ENCODE results near the gene LRP4.

Gene LRP4

DNA sequence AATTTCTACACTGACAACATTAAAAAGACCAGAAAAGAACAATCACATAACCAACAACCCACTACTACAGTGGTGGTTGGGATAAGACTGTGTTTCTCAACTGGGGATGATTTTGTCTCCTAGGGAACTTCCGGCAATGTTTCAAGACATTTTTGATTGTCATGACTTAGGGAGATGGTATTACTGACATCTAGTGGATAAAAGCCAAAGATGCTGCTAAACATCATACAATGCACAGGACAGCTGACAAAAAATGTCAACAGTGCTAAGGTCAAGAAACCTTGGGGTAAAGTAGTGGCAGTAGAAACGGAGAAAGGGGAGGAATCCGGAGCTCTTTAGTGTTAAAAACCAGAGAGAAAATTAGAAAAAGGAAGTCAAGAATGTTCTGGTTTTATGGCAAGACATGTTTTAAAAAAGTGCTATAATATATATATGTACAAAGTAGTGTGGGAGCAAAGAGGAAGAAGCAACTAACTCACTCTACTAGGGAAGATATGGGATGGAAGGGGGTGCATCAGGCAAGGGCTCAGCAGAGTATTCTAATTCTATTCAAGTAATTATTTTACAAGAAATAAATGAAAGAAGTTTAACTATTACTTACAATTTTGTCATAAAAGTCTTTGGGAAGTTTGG is 109.4 kb downstream of the LRP4 start:
- no peaks in the 10 kb centered on the region for H3F3A ChIP-seq (ENCODE audit: low read depth)
- no peak overlapping the region for H2AFZ ChIP-seq (ENCODE audit: low read length)
- no peak overlapping the region for H3K9ac ChIP-seq (ENCODE audit: low read depth, low read length, poor library complexity, severe bottlenecking)
- H3K9me2 ChIP-seq (replicated peaks; ENCODE audit: low read depth, low read length), result no peaks in the 10 kb centered on the region
- H4K20me1 ChIP-seq (ENCODE audit: insufficient read depth, low read length, poor library complexity, severe bottlenecking), result no peaks in the 10 kb centered on the region
- no peaks in the 10 kb centered on the region for H3K27me3 ChIP-seq (ENCODE audit: insufficient read depth, low read length, poor library complexity, severe bottlenecking)
- peaks cover 89% of the 10 kb centered on the region for H3K36me3 ChIP-seq (ENCODE audit: insufficient read depth, low read length)
- TF ChIP-seq, protein P1, sequence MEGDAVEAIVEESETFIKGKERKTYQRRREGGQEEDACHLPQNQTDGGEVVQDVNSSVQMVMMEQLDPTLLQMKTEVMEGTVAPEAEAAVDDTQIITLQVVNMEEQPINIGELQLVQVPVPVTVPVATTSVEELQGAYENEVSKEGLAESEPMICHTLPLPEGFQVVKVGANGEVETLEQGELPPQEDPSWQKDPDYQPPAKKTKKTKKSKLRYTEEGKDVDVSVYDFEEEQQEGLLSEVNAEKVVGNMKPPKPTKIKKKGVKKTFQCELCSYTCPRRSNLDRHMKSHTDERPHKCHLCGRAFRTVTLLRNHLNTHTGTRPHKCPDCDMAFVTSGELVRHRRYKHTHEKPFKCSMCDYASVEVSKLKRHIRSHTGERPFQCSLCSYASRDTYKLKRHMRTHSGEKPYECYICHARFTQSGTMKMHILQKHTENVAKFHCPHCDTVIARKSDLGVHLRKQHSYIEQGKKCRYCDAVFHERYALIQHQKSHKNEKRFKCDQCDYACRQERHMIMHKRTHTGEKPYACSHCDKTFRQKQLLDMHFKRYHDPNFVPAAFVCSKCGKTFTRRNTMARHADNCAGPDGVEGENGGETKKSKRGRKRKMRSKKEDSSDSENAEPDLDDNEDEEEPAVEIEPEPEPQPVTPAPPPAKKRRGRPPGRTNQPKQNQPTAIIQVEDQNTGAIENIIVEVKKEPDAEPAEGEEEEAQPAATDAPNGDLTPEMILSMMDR (conservative IDR thresholded peaks at IDR 0.05; ENCODE audit: low read length), result peak; percentile 70
- TF ChIP-seq EZH2phosphoT487 (IDR thresholded peaks at IDR 0.05; ENCODE audit: borderline replicate concordance), result no peak
- peaks cover 6% of the 10 kb centered on the region; the same call in 1 of the 2 replicates for H3K79me2 ChIP-seq (ENCODE audit: insufficient read depth, low read length)
- no peaks in the 10 kb centered on the region for H3K4me1 ChIP-seq (ENCODE audit: insufficient read depth, low read length, poor library complexity, severe bottlenecking)
- no peak overlapping the region for H3K4me2 ChIP-seq (ENCODE audit: low read depth, low read length, poor library complexity, severe bottlenecking)
- H3K4me3 ChIP-seq (ENCODE audit: low read length, poor library complexity, severe bottlenecking), result no peak overlapping the region
- H3K9me3 ChIP-seq (ENCODE audit: insufficient read depth, low read depth, low read length), result no peaks in the 10 kb centered on the region

Measured in Loucy (cell line).